Esophagus muscularis mucosa (tissue), 4 donors: ENCODE data around the gene JAKMIP3.

ENCODE experiments used
- EP300 ChIP-seq: sonication (generic); formaldehyde crosslinking; IDR thresholded peaks from one replicate; pipeline ENCODE4 v1.6.1; 2017; ENCODE audit warnings: antibody characterized with exemption
- POLR2A ChIP-seq: fragments of 450-650 bp; IDR thresholded peaks from one replicate; pipeline ENCODE4 v1.6.1; 2017; ENCODE audit warnings: antibody characterized with exemption, moderate library complexity, mild to moderate bottlenecking, low read depth
- POLR2AphosphoS5 ChIP-seq, 2 donors: sonication (generic); formaldehyde crosslinking; IDR thresholded peaks; one replicate each; pipeline ENCODE4 v1.6.1; 2017; ENCODE audit warnings: antibody characterized with exemption in 2 of 2
- TF ChIP-seq, protein P1 (sequence below), 3 experiments: fragments of 200-600 bp in 2 of 3; fragments of 450-650 bp in 1 of 3; sonication (generic) in 2 of 3; IDR thresholded peaks; one replicate each; pipeline ENCODE4 v1.5.1; 2017 to 2019; ENCODE audit warnings: antibody characterized with exemption in 3 of 3, mild to moderate bottlenecking in 2 of 3, moderate library complexity in 1 of 3

- TF ChIP-seq EP300 (no peak), POLR2AphosphoS5 (IDR thresholded peaks at IDR 0.05) (no peak), POLR2A (no peak)
- TF ChIP-seq, protein P1, sequence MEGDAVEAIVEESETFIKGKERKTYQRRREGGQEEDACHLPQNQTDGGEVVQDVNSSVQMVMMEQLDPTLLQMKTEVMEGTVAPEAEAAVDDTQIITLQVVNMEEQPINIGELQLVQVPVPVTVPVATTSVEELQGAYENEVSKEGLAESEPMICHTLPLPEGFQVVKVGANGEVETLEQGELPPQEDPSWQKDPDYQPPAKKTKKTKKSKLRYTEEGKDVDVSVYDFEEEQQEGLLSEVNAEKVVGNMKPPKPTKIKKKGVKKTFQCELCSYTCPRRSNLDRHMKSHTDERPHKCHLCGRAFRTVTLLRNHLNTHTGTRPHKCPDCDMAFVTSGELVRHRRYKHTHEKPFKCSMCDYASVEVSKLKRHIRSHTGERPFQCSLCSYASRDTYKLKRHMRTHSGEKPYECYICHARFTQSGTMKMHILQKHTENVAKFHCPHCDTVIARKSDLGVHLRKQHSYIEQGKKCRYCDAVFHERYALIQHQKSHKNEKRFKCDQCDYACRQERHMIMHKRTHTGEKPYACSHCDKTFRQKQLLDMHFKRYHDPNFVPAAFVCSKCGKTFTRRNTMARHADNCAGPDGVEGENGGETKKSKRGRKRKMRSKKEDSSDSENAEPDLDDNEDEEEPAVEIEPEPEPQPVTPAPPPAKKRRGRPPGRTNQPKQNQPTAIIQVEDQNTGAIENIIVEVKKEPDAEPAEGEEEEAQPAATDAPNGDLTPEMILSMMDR (IDR thresholded peaks at IDR 0.05) = no peak
Observed at GRCh38 chr10:132097609-132098377, 32.0 kb downstream of the JAKMIP3 start.
